ENCODE results near the gene SLC39A7.

The SLC39A7 gene

DNA sequence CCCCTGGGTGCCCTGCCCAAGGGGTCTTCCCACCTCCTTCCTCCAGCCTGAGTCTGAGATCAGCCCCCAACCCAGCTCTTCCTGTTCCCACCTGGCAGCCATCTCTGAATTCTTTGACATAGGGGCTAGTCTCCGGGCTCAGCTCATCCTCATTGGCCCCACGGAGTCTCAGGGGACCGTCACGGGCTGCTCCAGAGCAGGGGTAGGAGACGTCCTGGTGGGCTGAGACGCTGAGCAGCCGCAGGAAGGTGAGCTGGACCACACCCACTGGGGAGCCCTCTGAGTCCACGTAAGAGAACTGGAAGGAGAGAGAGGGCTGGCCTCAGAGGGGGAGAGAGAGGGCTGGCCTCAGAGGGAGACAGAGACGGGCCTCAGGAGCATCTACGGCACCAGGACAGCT, 36.5 kb upstream of the SLC39A7 start:
- H3K9me2 ChIP-seq (replicated peaks; ENCODE audit: low read depth, low read length) = no peaks in the 10 kb centered on the region
- H3K4me1 ChIP-seq (ENCODE audit: insufficient read depth, low read length, poor library complexity, severe bottlenecking) = peaks cover 15% of the 10 kb centered on the region
- H3F3A ChIP-seq (ENCODE audit: low read depth) = no peaks in the 10 kb centered on the region
- no peak overlapping the region for H3K4me3 ChIP-seq (ENCODE audit: low read length, poor library complexity, severe bottlenecking)
- no peaks in the 10 kb centered on the region for H3K27me3 ChIP-seq (ENCODE audit: insufficient read depth, low read length, poor library complexity, severe bottlenecking)
- H3K79me2 ChIP-seq (ENCODE audit: insufficient read depth, low read length) = no peaks in the 10 kb centered on the region
- H2AFZ ChIP-seq (ENCODE audit: low read length) = no peak overlapping the region
- H3K9me3 ChIP-seq (ENCODE audit: insufficient read depth, low read depth, low read length) = no peaks in the 10 kb centered on the region
- TF ChIP-seq EZH2phosphoT487 (IDR thresholded peaks at IDR 0.05; ENCODE audit: borderline replicate concordance) = no peak
- TF ChIP-seq, protein P1, sequence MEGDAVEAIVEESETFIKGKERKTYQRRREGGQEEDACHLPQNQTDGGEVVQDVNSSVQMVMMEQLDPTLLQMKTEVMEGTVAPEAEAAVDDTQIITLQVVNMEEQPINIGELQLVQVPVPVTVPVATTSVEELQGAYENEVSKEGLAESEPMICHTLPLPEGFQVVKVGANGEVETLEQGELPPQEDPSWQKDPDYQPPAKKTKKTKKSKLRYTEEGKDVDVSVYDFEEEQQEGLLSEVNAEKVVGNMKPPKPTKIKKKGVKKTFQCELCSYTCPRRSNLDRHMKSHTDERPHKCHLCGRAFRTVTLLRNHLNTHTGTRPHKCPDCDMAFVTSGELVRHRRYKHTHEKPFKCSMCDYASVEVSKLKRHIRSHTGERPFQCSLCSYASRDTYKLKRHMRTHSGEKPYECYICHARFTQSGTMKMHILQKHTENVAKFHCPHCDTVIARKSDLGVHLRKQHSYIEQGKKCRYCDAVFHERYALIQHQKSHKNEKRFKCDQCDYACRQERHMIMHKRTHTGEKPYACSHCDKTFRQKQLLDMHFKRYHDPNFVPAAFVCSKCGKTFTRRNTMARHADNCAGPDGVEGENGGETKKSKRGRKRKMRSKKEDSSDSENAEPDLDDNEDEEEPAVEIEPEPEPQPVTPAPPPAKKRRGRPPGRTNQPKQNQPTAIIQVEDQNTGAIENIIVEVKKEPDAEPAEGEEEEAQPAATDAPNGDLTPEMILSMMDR (conservative IDR thresholded peaks at IDR 0.05; ENCODE audit: low read length) = no peak
- H3K4me2 ChIP-seq (ENCODE audit: low read depth, low read length, poor library complexity, severe bottlenecking) = no peak overlapping the region
- H3K9ac ChIP-seq (ENCODE audit: low read depth, low read length, poor library complexity, severe bottlenecking) = no peak overlapping the region
- no peaks in the 10 kb centered on the region for H4K20me1 ChIP-seq (ENCODE audit: insufficient read depth, low read length, poor library complexity, severe bottlenecking)
- H3K36me3 ChIP-seq (ENCODE audit: insufficient read depth, low read length) = no peaks in the 10 kb centered on the region

DNA sequence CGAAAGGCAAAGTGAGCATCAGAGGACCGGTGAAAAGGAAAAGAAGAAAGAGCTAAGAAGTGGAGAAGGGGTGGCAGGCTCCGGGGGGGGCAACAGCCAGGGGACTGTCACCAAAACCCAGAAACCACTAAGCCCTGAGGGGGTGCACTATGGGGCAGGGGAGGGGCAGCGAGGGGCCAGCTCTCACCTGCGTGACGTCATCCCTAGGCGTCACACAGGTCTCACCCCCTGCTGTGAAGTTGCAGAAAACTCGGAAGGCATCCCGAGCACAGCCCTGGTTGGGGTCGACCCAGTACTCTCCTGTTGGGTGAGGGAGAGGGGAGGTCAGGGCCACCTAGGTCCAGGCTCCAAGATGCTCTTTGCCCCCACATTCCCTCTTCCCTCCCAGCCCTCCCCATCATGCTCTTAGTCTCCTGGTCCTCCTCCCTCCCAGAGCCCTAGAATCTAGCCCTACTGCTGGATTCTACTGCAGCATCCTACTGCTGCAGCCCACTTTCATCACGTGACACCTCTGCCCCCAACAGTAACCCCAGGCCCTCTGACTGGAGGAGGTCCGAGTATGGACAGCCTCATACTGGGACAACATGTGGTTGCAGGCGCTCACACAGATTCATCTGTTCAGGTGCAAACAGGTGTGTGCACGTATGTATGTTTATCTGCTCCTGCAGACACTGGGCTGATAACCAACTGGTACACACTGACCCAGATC, 35.8 kb upstream of the SLC39A7 start:
- TF ChIP-seq EZH2phosphoT487 (IDR thresholded peaks at IDR 0.05; ENCODE audit: borderline replicate concordance) = no peak
- TF ChIP-seq, protein P1 (conservative IDR thresholded peaks at IDR 0.05; ENCODE audit: low read length) = no peak

DNA sequence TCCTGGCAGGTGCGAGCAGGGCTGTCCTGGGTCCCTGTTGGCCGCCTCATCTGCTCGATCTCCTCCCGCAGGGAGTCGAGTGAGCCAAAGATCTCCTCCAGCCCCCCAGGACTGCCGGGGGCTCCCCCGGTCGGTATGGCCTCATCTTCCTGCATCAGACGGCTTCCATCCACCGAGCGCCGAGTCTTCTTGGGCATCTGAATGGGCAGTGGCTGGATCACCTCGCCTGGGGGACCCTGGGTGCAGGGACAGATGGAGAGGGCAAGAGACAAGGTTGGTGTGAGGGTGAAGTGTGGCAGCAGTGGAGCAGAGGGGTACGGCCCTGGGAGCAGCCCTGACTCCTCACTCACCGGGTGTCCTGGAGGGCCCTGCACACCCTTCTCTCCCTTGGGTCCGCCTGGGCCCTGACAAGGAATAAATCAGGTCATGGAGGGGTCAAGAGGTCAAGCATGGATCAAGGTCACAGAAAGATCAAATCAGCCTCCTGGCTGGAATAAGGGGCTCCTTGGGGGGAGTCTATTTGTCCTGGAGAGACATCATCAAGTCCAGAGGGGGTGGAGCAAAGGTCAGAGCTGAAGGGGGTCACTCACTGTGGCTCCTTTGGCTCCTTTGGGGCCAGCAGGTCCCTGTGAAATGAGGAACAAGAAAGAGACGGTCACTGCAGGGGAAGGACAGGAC, 34.9 kb upstream of the SLC39A7 start:
- TF ChIP-seq, protein P1 (conservative IDR thresholded peaks at IDR 0.05; ENCODE audit: low read length) = no peak
- TF ChIP-seq EZH2phosphoT487 (IDR thresholded peaks at IDR 0.05; ENCODE audit: borderline replicate concordance) = no peak
- no peaks in the 10 kb centered on the region for H4K20me1 ChIP-seq (ENCODE audit: insufficient read depth, low read length, poor library complexity, severe bottlenecking)
- H3K36me3 ChIP-seq (ENCODE audit: insufficient read depth, low read length) = no peaks in the 10 kb centered on the region
- H2AFZ ChIP-seq (ENCODE audit: low read length) = no peak overlapping the region
- H3K9ac ChIP-seq (ENCODE audit: low read depth, low read length, poor library complexity, severe bottlenecking) = no peak overlapping the region
- no peaks in the 10 kb centered on the region for H3K79me2 ChIP-seq (ENCODE audit: insufficient read depth, low read length)
- H3K4me3 ChIP-seq (ENCODE audit: low read length, poor library complexity, severe bottlenecking) = no peak overlapping the region
- H3K9me2 ChIP-seq (replicated peaks; ENCODE audit: low read depth, low read length) = no peaks in the 10 kb centered on the region
- H3K4me2 ChIP-seq (ENCODE audit: low read depth, low read length, poor library complexity, severe bottlenecking) = no peak overlapping the region
- no peaks in the 10 kb centered on the region for H3K27me3 ChIP-seq (ENCODE audit: insufficient read depth, low read length, poor library complexity, severe bottlenecking)
- peaks cover 12% of the 10 kb centered on the region for H3K4me1 ChIP-seq (ENCODE audit: insufficient read depth, low read length, poor library complexity, severe bottlenecking)
- no peaks in the 10 kb centered on the region for H3F3A ChIP-seq (ENCODE audit: low read depth)
- H3K9me3 ChIP-seq (ENCODE audit: insufficient read depth, low read depth, low read length) = no peaks in the 10 kb centered on the region

More for the DNA sequence above, 35.8 kb upstream of the SLC39A7 start:
- Histone ChIP-seq H3K36me3 (ENCODE audit: insufficient read depth, low read length) (no peaks in the 10 kb centered on the region), H3K4me3 (ENCODE audit: low read length, poor library complexity, severe bottlenecking) (no peak overlapping the region), H3K4me1 (ENCODE audit: insufficient read depth, low read length, poor library complexity, severe bottlenecking) (peaks cover 15% of the 10 kb centered on the region), H3K4me2 (ENCODE audit: low read depth, low read length, poor library complexity, severe bottlenecking) (no peak overlapping the region), H3K79me2 (ENCODE audit: insufficient read depth, low read length) (no peaks in the 10 kb centered on the region), H4K20me1 (ENCODE audit: insufficient read depth, low read length, poor library complexity, severe bottlenecking) (no peaks in the 10 kb centered on the region), H3K9me2 (replicated peaks; ENCODE audit: low read depth, low read length) (no peaks in the 10 kb centered on the region), H3F3A (ENCODE audit: low read depth) (no peaks in the 10 kb centered on the region), H3K9me3 (ENCODE audit: insufficient read depth, low read depth, low read length) (no peaks in the 10 kb centered on the region), H3K9ac (ENCODE audit: low read depth, low read length, poor library complexity, severe bottlenecking) (no peak overlapping the region), H3K27me3 (ENCODE audit: insufficient read depth, low read length, poor library complexity, severe bottlenecking) (no peaks in the 10 kb centered on the region), H2AFZ (ENCODE audit: low read length) (no peak overlapping the region)

Data from Loucy (cell line).